Erythroblast (primary cell): ENCODE results near the gene SAFB.
A peak's percentile ranks its signal among the peaks of the same experiment; 100 is the strongest.

Experiments used
- DNase-seq, 2 experiments: peaks; one replicate each; lab custom pipeline; 2025; lab: John Stamatoyannopoulos, UW
- GATA1 ChIP-seq: IDR thresholded peaks from 2 replicates; pipeline ENCODE4 v1.6.1; 2011; ENCODE audit warnings: low read depth, mild to moderate bottlenecking, control low read depth, low read length, moderate library complexity
- POLR2A ChIP-seq: IDR thresholded peaks from 2 replicates; pipeline ENCODE4 v1.6.1; 2011; ENCODE audit warnings: mild to moderate bottlenecking, low read length

SAFB gene

GRCh38 chr19:5677136-5677535 lies 54.3 kb downstream of the SAFB start:
- TF ChIP-seq GATA1 (no peak), POLR2A (no peak)
- DNase-seq = no peak

GRCh38 chr19:5677580-5677979 lies 54.7 kb downstream of the SAFB start:
- DNase-seq = no peak
- TF ChIP-seq POLR2A (no peak), GATA1 (no peak)

- no peak for DNase-seq
- TF ChIP-seq POLR2A (no peak), GATA1 (no peak)
Measured at GRCh38 chr19:5678071-5678718, 55.3 kb downstream of the SAFB start.

GRCh38 chr19:5679289-5680083 lies 56.6 kb downstream of the SAFB start:
- TF ChIP-seq GATA1 (no peak), POLR2A (no peak)
- DNase-seq = peak in 1 of 2 experiments; percentile 63

- TF ChIP-seq POLR2A (peak; percentile 69), GATA1 (no peak)
- no peak for DNase-seq
Measured at GRCh38 chr19:5680084-5680436, 57.2 kb downstream of the SAFB start.

GRCh38 chr19:5680437-5681368 lies 57.8 kb downstream of the SAFB start, which contains the start of the genes HSD11B1L and MICOS13:
TSS of gene HSD11B1L (plus strand) at chr19:5681027. CDS start at chr19:5684833, 3,806 bp downstream.
TSS of gene MICOS13 (minus strand) at chr19:5680516. CDS start at chr19:5680486, 30 bp downstream.
- TF ChIP-seq POLR2A = peak; percentile 41
- no peak for TF ChIP-seq GATA1

GRCh38 chr19:5681391-5682106 lies 58.7 kb downstream of the SAFB start:
- no peak for DNase-seq
- TF ChIP-seq GATA1 = no peak
- no peak for TF ChIP-seq POLR2A

More at GRCh38 chr19:5680437-5681368, 57.8 kb downstream of the SAFB start, which contains the start of the genes HSD11B1L and MICOS13:
- peak; percentile 99 for DNase-seq

GRCh38 chr19:5682107-5682482 lies 59.2 kb downstream of the SAFB start:
- no peak for TF ChIP-seq POLR2A
- TF ChIP-seq GATA1 = no peak
- DNase-seq = no peak

- no peak for TF ChIP-seq POLR2A
- no peak for TF ChIP-seq GATA1
- DNase-seq = no peak
Measured at GRCh38 chr19:5683177-5683886, 60.4 kb downstream of the SAFB start.

- no peak for TF ChIP-seq GATA1
- no peak for TF ChIP-seq POLR2A
- no peak for DNase-seq
Measured at GRCh38 chr19:5684694-5685430, 62.0 kb downstream of the SAFB start.

GRCh38 chr19:5686326-5686646 lies 63.4 kb downstream of the SAFB start:
- DNase-seq = no peak
- no peak for TF ChIP-seq GATA1
- no peak for TF ChIP-seq POLR2A

- TF ChIP-seq POLR2A (peak; percentile 34), GATA1 (no peak)
- DNase-seq = peak; percentile 95 to 98
Measured at GRCh38 chr19:5686647-5687359, 63.9 kb downstream of the SAFB start.
